VCaP (cell line): ENCODE results near the gene ANTXR2.

Experiments
- H3K27ac ChIP-seq: fragments of 450-650 bp; 2 replicates; pipeline ENCODE4 v1.5.1; 2017
- CTCF ChIP-seq: fragments of 450-650 bp; conservative IDR thresholded peaks from 2 replicates; pipeline ENCODE4 v1.5.1; 2017; ENCODE audit warnings: mild to moderate bottlenecking, moderate library complexity

The ANTXR2 gene

GRCh38 chr4:79958466-79959264 lies 114.4 kb downstream of the ANTXR2 start:
- no peak for TF ChIP-seq CTCF
- H3K27ac ChIP-seq, result no peak overlapping the region

GRCh38 chr4:79949178-79949577 lies 123.9 kb downstream of the ANTXR2 start:
- no peak for TF ChIP-seq CTCF
- no peak overlapping the region for H3K27ac ChIP-seq

GRCh38 chr4:79948739-79949138 lies 124.3 kb downstream of the ANTXR2 start:
- H3K27ac ChIP-seq, result no peak overlapping the region
- TF ChIP-seq CTCF, result no peak

- no peak for TF ChIP-seq CTCF
- no peak overlapping the region for H3K27ac ChIP-seq
These were observed 124.8 kb downstream of the ANTXR2 start for GRCh38 chr4:79948261-79948660.

GRCh38 chr4:79947386-79947785 lies 125.6 kb downstream of the ANTXR2 start:
- H3K27ac ChIP-seq, result no peak overlapping the region
- TF ChIP-seq CTCF, result no peak

GRCh38 chr4:79935274-79935673 lies 137.8 kb downstream of the ANTXR2 start:
- TF ChIP-seq CTCF, result no peak

GRCh38 chr4:79934660-79935059 lies 138.4 kb downstream of the ANTXR2 start:
- H3K27ac ChIP-seq, result no peak overlapping the region
- TF ChIP-seq CTCF, result no peak

More at GRCh38 chr4:79935274-79935673, 137.8 kb downstream of the ANTXR2 start:
- H3K27ac ChIP-seq, result no peak overlapping the region
